Neural cell (in vitro differentiated cells): ENCODE measurements around the gene SSUH2. TPM values are rescaled to one million over a fixed set of nuclear protein-coding genes. Genes with fewer than 3 reads are reported as not detected.

Experiments used
- H2AFZ ChIP-seq: fragments of 200-600, 300-800 bp; sonication (generic), shearing (Covaris generic); 2 replicates; pipeline ENCODE4 v1.6.0; 2014; ENCODE audit warnings: low read depth, mild to moderate bottlenecking, antibody characterized with exemption, low read length, moderate library complexity
- H3F3A ChIP-seq: fragments of 200-600 bp; shearing (Covaris generic); 2 replicates; pipeline ENCODE4 v1.6.1; 2016; ENCODE audit warnings: mild to moderate bottlenecking, moderate library complexity, mixed read lengths, antibody characterized with exemption, low read length; ENCODE audit not compliant: insufficient read depth, poor library complexity, severe bottlenecking
- H3K27ac ChIP-seq: fragments of 200-600, 300-800 bp; sonication (generic), shearing (Covaris generic); 2 replicates; pipeline ENCODE4 v1.5.1; 2014; ENCODE audit warnings: mild to moderate bottlenecking, low read length, moderate library complexity
- H3K27me3 ChIP-seq: fragments of 300-800, 200-600 bp; sonication (generic), shearing (Covaris generic); 2 replicates; pipeline ENCODE4 v1.6.0; 2014; ENCODE audit warnings: mild to moderate bottlenecking, low read depth, low read length, moderate library complexity; ENCODE audit not compliant: insufficient read depth
- H3K36me3 ChIP-seq: fragments of 300-800, 200-600 bp; sonication (generic), shearing (Covaris generic); 2 replicates; pipeline ENCODE4 v1.5.1; 2014; ENCODE audit warnings: mild to moderate bottlenecking, antibody characterized with exemption, low read length, moderate library complexity; ENCODE audit not compliant: insufficient read depth
- H3K4me2 ChIP-seq: fragments of 300-800, 200-600 bp; sonication (generic), shearing (Covaris generic); 2 replicates; pipeline ENCODE4 v1.6.0; 2014; ENCODE audit warnings: mild to moderate bottlenecking, low read length
- H3K4me3 ChIP-seq: fragments of 300-800, 200-600 bp; sonication (generic), shearing (Covaris generic); 2 replicates; pipeline ENCODE4 v1.5.1; 2014; ENCODE audit warnings: mild to moderate bottlenecking, low read length, moderate library complexity
- H3K79me2 ChIP-seq: fragments of 200-600 bp; shearing (Covaris generic); replicated peaks from 2 replicates; pipeline ENCODE4 v1.6.0; 2014; ENCODE audit warnings: mild to moderate bottlenecking, low read length, moderate library complexity; ENCODE audit not compliant: insufficient read depth
- H3K9ac ChIP-seq: fragments of 300-800, 200-600 bp; sonication (generic), shearing (Covaris generic); 2 replicates; pipeline ENCODE4 v1.6.1; 2016; ENCODE audit warnings: mild to moderate bottlenecking, low read length, mixed read lengths
- H3K9me2 ChIP-seq: fragments of 200-600 bp; shearing (Covaris generic); 2 replicates; pipeline ENCODE4 v1.6.1; 2016; ENCODE audit warnings: mild to moderate bottlenecking, low read length, mixed read lengths; ENCODE audit not compliant: insufficient read depth
- H3K9me3 ChIP-seq: fragments of 200-600, 300-800 bp; sonication (generic), shearing (Covaris generic); 2 replicates; pipeline ENCODE4 v1.6.1; 2016; ENCODE audit warnings: mild to moderate bottlenecking, mixed run types, low read length, moderate library complexity, mixed read lengths
- H4K20me1 ChIP-seq: fragments of 200-600 bp; shearing (Covaris generic); 2 replicates; pipeline ENCODE4 v1.6.1; 2016; ENCODE audit warnings: mild to moderate bottlenecking, mixed run types; ENCODE audit not compliant: insufficient read depth
- CTCF ChIP-seq: fragments of 450-650 bp; IDR thresholded peaks from 2 replicates; pipeline ENCODE4 v1.5.1; 2014; ENCODE audit warnings: antibody characterized with exemption, mild to moderate bottlenecking, moderate library complexity; ENCODE audit not compliant: poor library complexity, severe bottlenecking
- EP300 ChIP-seq: fragments of 450-650 bp; conservative IDR thresholded peaks from 2 replicates; pipeline ENCODE4 v1.6.1; 2014; ENCODE audit warnings: antibody characterized with exemption, mild to moderate bottlenecking, moderate library complexity; ENCODE audit not compliant: poor library complexity, severe bottlenecking
- MXI1 ChIP-seq: fragments of 450-650 bp; conservative IDR thresholded peaks from 2 replicates; pipeline ENCODE4 v1.6.1; 2014; ENCODE audit warnings: antibody characterized with exemption, mild to moderate bottlenecking; ENCODE audit not compliant: poor library complexity, severe bottlenecking
- POLR2AphosphoS5 ChIP-seq: IDR thresholded peaks from 2 replicates; pipeline ENCODE4 v1.6.1; 2012
- RAD21 ChIP-seq: fragments of 450-650 bp; conservative IDR thresholded peaks from 2 replicates; pipeline ENCODE4 v1.6.1; 2014; ENCODE audit warnings: antibody characterized with exemption, mild to moderate bottlenecking, moderate library complexity
- SMC3 ChIP-seq: fragments of 450-650 bp; conservative IDR thresholded peaks from 2 replicates; pipeline ENCODE4 v1.6.1; 2014; ENCODE audit warnings: antibody characterized with exemption, mild to moderate bottlenecking, moderate library complexity; ENCODE audit not compliant: poor library complexity
- TAF1 ChIP-seq: IDR thresholded peaks from 2 replicates; pipeline ENCODE4 v1.6.1; 2012; ENCODE audit warnings: low read depth
- polyA plus RNA-seq: library from polyadenylated mRNA; depleted of rRNA; stranded (reverse); fragments of >200 nt; gene quantifications from 2 replicates; pipeline ENCODE4 v1.2.3, GENCODE V29; 2014
- TF ChIP-seq, protein P1 (sequence below): IDR thresholded peaks from 2 replicates; pipeline ENCODE4 v1.6.1; 2012; ENCODE audit warnings: borderline replicate concordance

SSUH2 gene
- polyA plus RNA-seq, 1 donor from 2014 or later = 0.88 TPM

DNA sequence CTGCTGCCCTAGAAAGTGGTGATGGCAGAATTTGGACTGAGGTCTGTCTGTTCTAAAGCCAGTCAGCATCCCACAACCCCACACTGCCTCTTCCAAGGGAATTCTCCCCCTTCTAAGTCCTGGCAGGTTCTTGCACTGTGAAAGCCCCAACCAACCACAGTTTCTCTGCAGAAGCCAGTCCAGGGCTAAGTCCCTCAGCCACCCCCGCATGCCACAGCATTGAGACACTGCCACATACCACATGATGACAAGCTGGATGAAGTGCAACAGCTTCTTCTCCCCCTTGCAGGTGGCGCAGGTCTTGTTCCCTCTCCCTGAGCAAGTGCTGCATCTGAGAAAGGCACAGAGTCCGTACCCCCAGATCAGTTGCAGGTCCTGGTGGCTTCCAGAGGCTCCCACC lies 18.6 kb downstream of the SSUH2 start:
- Histone ChIP-seq H2AFZ (no peak overlapping the region), H3K79me2 (no peaks in the 10 kb centered on the region), H3K36me3 (no peaks in the 10 kb centered on the region), H3K4me2 (no peak overlapping the region), H4K20me1 (no peaks in the 10 kb centered on the region), H3K9me3 (no peaks in the 10 kb centered on the region), H3K9me2 (no peaks in the 10 kb centered on the region), H3F3A (no peaks in the 10 kb centered on the region), H3K9ac (no peak overlapping the region), H3K4me3 (no peak overlapping the region), H3K27me3 (no peaks in the 10 kb centered on the region), H3K27ac (no peak overlapping the region)
- TF ChIP-seq CTCF = no peak
- no peak for TF ChIP-seq SMC3
- TF ChIP-seq, protein P1, sequence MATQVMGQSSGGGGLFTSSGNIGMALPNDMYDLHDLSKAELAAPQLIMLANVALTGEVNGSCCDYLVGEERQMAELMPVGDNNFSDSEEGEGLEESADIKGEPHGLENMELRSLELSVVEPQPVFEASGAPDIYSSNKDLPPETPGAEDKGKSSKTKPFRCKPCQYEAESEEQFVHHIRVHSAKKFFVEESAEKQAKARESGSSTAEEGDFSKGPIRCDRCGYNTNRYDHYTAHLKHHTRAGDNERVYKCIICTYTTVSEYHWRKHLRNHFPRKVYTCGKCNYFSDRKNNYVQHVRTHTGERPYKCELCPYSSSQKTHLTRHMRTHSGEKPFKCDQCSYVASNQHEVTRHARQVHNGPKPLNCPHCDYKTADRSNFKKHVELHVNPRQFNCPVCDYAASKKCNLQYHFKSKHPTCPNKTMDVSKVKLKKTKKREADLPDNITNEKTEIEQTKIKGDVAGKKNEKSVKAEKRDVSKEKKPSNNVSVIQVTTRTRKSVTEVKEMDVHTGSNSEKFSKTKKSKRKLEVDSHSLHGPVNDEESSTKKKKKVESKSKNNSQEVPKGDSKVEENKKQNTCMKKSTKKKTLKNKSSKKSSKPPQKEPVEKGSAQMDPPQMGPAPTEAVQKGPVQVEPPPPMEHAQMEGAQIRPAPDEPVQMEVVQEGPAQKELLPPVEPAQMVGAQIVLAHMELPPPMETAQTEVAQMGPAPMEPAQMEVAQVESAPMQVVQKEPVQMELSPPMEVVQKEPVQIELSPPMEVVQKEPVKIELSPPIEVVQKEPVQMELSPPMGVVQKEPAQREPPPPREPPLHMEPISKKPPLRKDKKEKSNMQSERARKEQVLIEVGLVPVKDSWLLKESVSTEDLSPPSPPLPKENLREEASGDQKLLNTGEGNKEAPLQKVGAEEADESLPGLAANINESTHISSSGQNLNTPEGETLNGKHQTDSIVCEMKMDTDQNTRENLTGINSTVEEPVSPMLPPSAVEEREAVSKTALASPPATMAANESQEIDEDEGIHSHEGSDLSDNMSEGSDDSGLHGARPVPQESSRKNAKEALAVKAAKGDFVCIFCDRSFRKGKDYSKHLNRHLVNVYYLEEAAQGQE = no peak
- no peak for TF ChIP-seq MXI1
- TF ChIP-seq TAF1 = no peak
- TF ChIP-seq POLR2AphosphoS5 = no peak
- no peak for TF ChIP-seq RAD21
- no peak for TF ChIP-seq EP300

- no peak for TF ChIP-seq TAF1
- no peak for TF ChIP-seq SMC3
- TF ChIP-seq POLR2AphosphoS5 = no peak
- no peak for TF ChIP-seq RAD21
- TF ChIP-seq MXI1 = no peak
- Histone ChIP-seq H2AFZ (no peak overlapping the region), H3K79me2 (no peaks in the 10 kb centered on the region), H3K27me3 (no peaks in the 10 kb centered on the region), H3K9me3 (no peaks in the 10 kb centered on the region), H3K9ac (no peak overlapping the region), H3K27ac (no peak overlapping the region), H3K4me3 (no peak overlapping the region), H4K20me1 (no peaks in the 10 kb centered on the region), H3F3A (no peaks in the 10 kb centered on the region), H3K4me2 (no peak overlapping the region), H3K9me2 (no peaks in the 10 kb centered on the region), H3K36me3 (no peaks in the 10 kb centered on the region)
Measured at GRCh38 chr3:8624612-8625011, 20.0 kb downstream of the SSUH2 start.

DNA sequence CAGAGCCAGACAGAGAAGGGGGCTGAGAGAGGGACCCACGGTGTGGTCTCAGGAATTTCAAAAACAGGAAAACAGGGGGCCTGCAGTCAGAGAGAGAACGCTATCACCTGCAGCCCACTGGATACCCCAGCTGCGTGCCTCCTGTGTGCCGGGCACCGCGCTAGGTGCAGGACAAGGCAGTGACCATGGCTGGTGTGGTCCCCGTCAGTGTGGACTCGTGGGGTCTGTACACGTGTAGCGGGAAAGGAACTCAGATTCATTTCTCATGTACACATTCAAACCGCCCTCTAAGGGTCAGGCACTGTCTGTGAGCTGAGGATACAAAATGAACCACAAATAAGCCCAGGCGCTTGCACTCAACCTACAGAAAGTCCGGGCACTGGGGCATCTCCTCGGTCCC lies 20.9 kb downstream of the SSUH2 start:
- H2AFZ ChIP-seq = no peak overlapping the region
- TF ChIP-seq RAD21 = no peak
- no peak for TF ChIP-seq TAF1
- no peak for TF ChIP-seq CTCF
- TF ChIP-seq SMC3 = no peak
- no peak for TF ChIP-seq MXI1
- no peak for TF ChIP-seq POLR2AphosphoS5
- TF ChIP-seq EP300 = no peak
- no peak overlapping the region for H3K27ac ChIP-seq
- H3K27me3 ChIP-seq = no peaks in the 10 kb centered on the region
- H3K79me2 ChIP-seq = no peaks in the 10 kb centered on the region
- no peaks in the 10 kb centered on the region for H3F3A ChIP-seq
- no peaks in the 10 kb centered on the region for H4K20me1 ChIP-seq
- no peaks in the 10 kb centered on the region for H3K9me3 ChIP-seq
- H3K9me2 ChIP-seq = no peaks in the 10 kb centered on the region
- no peak overlapping the region for H3K4me2 ChIP-seq
- no peaks in the 10 kb centered on the region for H3K36me3 ChIP-seq
- H3K9ac ChIP-seq = no peak overlapping the region
- H3K4me3 ChIP-seq = no peak overlapping the region
